ENCODE results near the gene P2RX3. TPM values are rescaled to one million over a fixed set of nuclear protein-coding genes. Genes with fewer than 3 reads are reported as not detected.
"Not testable (repeated sequence)": the region's sequence is repeated elsewhere in the genome, so short reads cannot be mapped to it uniquely, and the experiment has no call there.

The P2RX3 gene
- not detected in 2 replicates for total RNA-seq

DNA sequence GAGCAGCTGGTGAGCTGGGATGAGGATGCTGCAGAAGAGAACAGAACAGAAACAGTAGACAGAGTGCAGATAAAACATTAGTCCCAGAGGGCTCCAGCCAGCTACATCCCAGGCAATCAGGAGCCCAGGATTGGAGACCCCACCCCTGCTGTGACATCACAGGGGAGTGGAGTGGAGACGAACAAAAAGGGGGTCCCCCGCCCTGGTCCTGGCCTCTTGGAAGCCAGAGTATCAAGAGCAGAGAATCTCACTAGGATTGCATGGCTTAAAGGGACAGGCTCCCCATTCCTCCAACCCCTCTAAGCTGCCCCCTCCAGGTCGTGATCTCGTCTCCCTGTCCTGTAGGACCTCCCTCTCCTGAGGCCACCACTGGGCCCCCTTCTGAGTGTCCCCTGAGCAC, at the start of gene P2RX3:
TSS of gene P2RX3 (plus strand) at position 211 of the 400 bp plus-strand sequence. CDS start 199 bp downstream, outside the sequence.
- no peak for DNase-seq (ENCODE audit: low read depth in 2 of 2)

DNA sequence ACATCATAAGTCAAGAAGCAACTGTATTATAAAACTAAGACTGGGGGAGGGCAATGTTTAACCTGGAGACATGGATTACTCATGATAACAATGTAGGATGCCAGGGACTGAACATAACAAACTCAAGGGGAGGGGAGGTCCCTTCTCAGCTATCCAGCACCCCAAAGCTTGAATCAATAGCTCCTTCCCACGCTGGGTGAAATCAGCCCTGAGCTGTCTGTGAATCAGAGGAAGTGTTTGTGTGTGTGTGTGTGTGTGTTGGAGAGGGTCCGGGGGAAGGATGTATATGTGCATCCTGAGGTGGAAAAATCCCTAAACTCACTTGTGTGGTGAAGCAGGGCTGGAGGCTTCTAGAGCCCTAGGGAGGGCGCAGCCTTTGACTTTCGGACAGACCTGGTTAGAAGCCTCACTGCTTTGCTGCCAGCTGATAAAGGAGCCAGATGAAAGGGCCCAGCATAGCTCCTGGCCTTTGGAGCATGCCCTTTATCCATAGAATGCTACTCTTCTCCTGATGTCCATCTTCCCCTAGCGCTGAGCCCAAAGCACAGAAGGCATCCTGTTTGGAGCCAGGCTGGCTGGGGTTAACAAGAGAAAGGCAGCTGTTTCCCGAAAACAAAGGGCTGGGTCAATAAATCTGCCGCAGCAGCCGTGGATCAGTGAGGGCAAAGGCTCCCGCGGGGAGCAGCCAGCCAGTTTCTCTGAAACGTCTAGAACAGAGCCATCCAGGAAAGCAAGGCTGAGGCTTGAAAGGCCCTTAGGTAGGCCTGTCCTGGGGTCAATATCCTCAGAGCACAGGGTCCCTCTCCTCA, 49.2 kb upstream of the P2RX3 start:
- DNase-seq (ENCODE audit: low read depth in 2 of 2), result peak in 1 of 2 donors; percentile 97

- DNase-seq (ENCODE audit: low read depth in 2 of 2), result peak in 1 of 2 donors; percentile 39
Observed at GRCh38 chr11:57290288-57290687, 47.9 kb upstream of the P2RX3 start.

GRCh38 chr11:57294225-57295131, 43.7 kb upstream of the P2RX3 start:
- DNase-seq (ENCODE audit: low read depth in 2 of 2), result peak in 1 of 2 donors; percentile 50

- not testable (repeated sequence) for DNase-seq (ENCODE audit: low read depth in 2 of 2)
Observed at GRCh38 chr11:57296205-57296604, 41.9 kb upstream of the P2RX3 start.

GRCh38 chr11:57297221-57297620, 40.9 kb upstream of the P2RX3 start:
- no peak for DNase-seq (ENCODE audit: low read depth in 2 of 2)

DNA sequence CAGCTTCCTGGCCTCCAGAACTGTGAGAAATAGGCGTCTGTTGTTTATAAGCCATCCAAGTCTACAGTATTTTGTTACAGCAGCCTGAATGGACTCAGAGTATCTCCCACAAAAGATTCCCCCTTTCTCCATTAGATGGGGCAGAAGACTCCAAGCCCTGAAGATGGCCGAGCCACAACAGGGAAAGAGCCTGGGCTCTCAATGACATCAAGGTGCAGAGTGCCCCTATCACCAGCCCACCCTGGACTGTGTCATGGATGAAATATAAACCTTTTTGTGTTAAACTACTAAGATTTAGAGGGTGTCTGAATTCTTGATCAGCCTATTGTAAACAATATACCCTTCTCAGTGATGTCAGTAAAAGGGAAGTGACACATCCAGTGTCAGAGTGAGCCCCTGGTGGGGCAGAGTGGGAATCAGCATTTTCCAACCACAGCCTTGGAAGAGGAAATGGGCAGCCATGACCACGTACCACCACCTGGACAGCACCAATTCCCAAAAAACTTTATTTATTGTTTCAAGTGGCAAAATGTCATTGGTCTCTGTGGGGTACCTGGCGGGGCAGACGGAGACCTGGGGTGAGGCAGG, 38.9 kb upstream of the P2RX3 start:
- no peak for DNase-seq (ENCODE audit: low read depth in 2 of 2)

GRCh38 chr11:57300785-57301184, 37.4 kb upstream of the P2RX3 start:
- DNase-seq (ENCODE audit: low read depth in 2 of 2), result no peak

GRCh38 chr11:57301711-57302423, 36.3 kb upstream of the P2RX3 start:
- no peak for DNase-seq (ENCODE audit: low read depth in 2 of 2)

- DNase-seq (ENCODE audit: low read depth in 2 of 2), result no peak
Observed at GRCh38 chr11:57302489-57302888, 35.7 kb upstream of the P2RX3 start.

GRCh38 chr11:57303280-57303989, 34.7 kb upstream of the P2RX3 start:
- DNase-seq (ENCODE audit: low read depth in 2 of 2), result no peak

DNA sequence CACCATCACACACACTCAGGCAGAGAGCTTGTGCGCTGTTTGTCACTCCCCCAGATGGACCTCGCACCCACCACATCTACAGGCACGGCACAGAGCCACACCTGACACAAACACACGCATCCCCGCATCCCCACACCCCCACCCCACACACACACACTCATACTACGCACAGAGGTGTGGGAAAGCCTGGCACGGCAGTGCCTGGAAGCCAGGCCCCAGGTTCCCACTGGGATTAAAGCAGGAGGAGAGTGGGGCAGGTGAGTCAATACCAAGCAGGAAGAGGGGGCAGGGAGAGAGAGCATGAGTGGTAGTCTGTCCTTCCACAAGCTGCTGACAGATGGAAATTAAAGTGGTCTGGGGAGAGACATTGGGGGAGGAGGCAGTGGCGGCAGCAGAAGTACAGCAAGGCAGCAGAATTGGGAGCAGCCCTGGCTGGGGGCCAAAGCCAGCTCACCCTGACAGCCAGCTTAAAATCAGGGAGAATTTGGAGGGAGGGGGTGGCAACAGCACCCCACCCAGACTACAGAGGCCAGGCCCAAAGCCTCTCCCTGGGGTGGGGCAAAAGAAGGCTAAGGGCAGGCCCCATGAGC, 34.1 kb upstream of the P2RX3 start:
- DNase-seq (ENCODE audit: low read depth in 2 of 2), result peak; percentile 20 to 75

- DNase-seq (ENCODE audit: low read depth in 2 of 2), result no peak
Observed at GRCh38 chr11:57305523-57305922, 32.6 kb upstream of the P2RX3 start.

DNA sequence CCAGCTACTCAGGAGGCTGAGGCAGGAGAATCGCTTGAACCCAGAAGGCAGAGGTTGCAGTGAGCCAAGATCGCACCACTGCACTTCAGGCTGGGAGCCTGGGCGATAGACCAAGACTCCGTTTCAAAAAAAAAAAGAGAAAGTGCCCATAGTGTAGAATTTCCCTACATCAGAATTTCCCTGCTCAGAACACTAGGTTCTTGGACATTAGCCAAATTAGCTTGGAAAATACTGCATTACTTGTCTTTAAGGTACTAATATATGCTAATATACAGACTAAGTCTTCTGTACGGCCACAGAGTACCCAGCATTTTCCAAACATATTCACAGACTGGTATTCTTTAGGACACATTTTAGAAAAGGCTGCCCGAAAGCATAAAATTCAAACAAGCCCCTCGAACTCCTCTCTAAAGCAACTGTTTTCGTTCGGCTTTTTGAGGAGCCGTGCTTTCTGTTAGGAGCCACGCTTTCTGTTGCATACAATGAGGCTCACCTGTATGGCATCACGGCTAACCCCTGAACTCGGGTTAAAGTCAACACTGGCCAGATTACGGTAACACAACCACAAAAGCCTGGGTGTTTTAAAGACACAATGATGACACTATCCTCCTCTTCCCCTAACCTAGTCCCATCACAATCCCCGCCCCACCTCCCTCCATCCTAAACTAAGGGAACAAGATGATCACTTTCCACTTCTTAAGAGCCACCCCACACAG, 31.8 kb upstream of the P2RX3 start:
- DNase-seq (ENCODE audit: low read depth in 2 of 2), result peak; percentile 11 to 53

GRCh38 chr11:57306940-57307565, 31.1 kb upstream of the P2RX3 start:
- no peak for DNase-seq (ENCODE audit: low read depth in 2 of 2)

DNA sequence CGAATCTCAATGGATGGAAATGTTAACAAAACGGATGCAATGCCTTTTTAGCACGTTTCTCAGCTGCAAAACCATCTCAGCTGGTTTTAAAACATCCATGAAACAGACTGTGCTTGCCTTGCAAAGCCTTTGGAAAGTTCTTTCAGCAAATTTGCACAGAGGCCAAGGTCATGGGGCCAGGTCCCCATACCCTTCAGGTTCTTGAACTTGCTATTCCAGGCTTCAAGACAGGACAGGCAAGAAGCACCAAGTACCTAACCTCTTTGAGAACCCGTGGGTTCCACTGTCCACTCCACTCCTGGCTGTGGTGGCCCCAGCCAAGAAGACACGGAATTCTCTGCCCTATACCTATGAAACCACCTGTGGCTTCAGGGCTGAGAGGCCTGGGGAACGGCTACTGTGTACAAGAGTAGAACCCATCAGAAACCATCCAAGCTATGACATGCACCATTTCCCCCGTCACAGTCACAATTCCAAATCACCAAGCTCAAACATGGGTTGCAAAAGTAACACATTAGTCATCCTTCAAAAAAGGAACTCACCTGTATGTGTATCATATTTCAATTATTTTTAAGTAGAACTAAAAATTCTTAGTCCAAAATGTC, 30.4 kb upstream of the P2RX3 start:
- no peak for DNase-seq (ENCODE audit: low read depth in 2 of 2)

GRCh38 chr11:57308426-57309060, 29.6 kb upstream of the P2RX3 start:
- DNase-seq (ENCODE audit: low read depth in 2 of 2), result no peak

Measured in dermis microvascular lymphatic vessel endothelial cell (primary cell).